H1 (cell line): ENCODE measurements around the gene ZNF362. TPM values are rescaled to one million over a fixed set of nuclear protein-coding genes. Genes with fewer than 3 reads are reported as not detected.

ENCODE experiments used
- CTCF ChIA-PET: fragments of 300-600 bp; sonication (Branson Sonifier 250); formaldehyde crosslinking; loops from one replicate; lab custom pipeline; 2021; ENCODE audit not compliant: partially characterized antibody; lab: Charles Lee
- POLR2A ChIA-PET: fragments of 300-600 bp; sonication (Branson Sonifier 250); formaldehyde crosslinking; loops from one replicate; lab custom pipeline; 2021; ENCODE audit warnings: inconsistent platforms; ENCODE audit not compliant: partially characterized antibody; lab: Charles Lee
- DNase-seq, 2 experiments: peaks; one replicate each; pipeline versions ENCODE4 v3.0.0 to v3.0.0-alpha.2; 2010 to 2022; ENCODE audit warnings: low spot score in 2 of 2, low read depth in 1 of 2, mixed read lengths in 1 of 2
- FAIRE-seq: peaks from 2 replicates; lab custom pipeline; 2011; peaks lifted over from hg19 to GRCh38; lab: Jason Lieb, UNC
- H2AFZ ChIP-seq: 2 replicates; pipeline ENCODE4 v1.8.1; 2012; ENCODE audit warnings: low read length, inconsistent platforms
- H2AK5ac ChIP-seq: 2 replicates; pipeline ENCODE4 v1.6.1; 2013; ENCODE audit warnings: low read depth, low read length
- H2BK120ac ChIP-seq: replicated peaks from 2 replicates; pipeline ENCODE3; 2013; ENCODE audit warnings: low read depth, low read length, inconsistent platforms
- H2BK12ac ChIP-seq: 2 replicates; pipeline ENCODE4 v1.6.1; 2013; ENCODE audit warnings: low read depth, low read length
- H2BK15ac ChIP-seq: 2 replicates; pipeline ENCODE4 v1.6.1; 2013; ENCODE audit warnings: low read length
- H2BK20ac ChIP-seq: 2 replicates; pipeline ENCODE4 v1.6.1; 2013; ENCODE audit warnings: low read length
- H2BK5ac ChIP-seq: 2 replicates; pipeline ENCODE4 v1.6.1; 2013; ENCODE audit warnings: low read depth, low read length
- H3K14ac ChIP-seq: 2 replicates; pipeline ENCODE4 v1.6.1; 2013; ENCODE audit warnings: inconsistent platforms; ENCODE audit not compliant: insufficient read length
- H3K18ac ChIP-seq: 2 replicates; pipeline ENCODE4 v1.6.1; 2013; ENCODE audit warnings: low read length; ENCODE audit errors: extremely low read depth
- H3K23ac ChIP-seq: 2 replicates; pipeline ENCODE4 v1.6.1; 2013; ENCODE audit warnings: inconsistent platforms; ENCODE audit not compliant: insufficient read length
- H3K23me2 ChIP-seq: 2 replicates; pipeline ENCODE4 v1.6.1; 2013; ENCODE audit warnings: low read depth, low read length
- H3K27ac ChIP-seq: 2 replicates; pipeline ENCODE4 v1.6.1; 2011; ENCODE audit warnings: low read depth, low read length, inconsistent platforms
- H3K27me3 ChIP-seq, 4 experiments: replicated peaks in 1 of 4; 1 replicate in 1 of 4; 2 replicates in 3 of 4; pipeline versions ENCODE4 v1.6.1 to v1.8.1; 2011 to 2013; ENCODE audit warnings: low read length in 3 of 4, mild to moderate bottlenecking in 3 of 4, inconsistent platforms in 2 of 4, mixed read lengths in 2 of 4, moderate library complexity in 1 of 4; ENCODE audit not compliant: control insufficient read depth in 3 of 4, insufficient read depth in 3 of 4; ENCODE audit errors: extremely low read depth in 1 of 4
- H3K36me3 ChIP-seq, 4 experiments: 2 replicates each; pipeline versions ENCODE4 v1.6.1 to v1.8.1; 2011 to 2013; ENCODE audit warnings: mild to moderate bottlenecking in 4 of 4, low read length in 3 of 4, moderate library complexity in 2 of 4, control low read depth in 1 of 4, inconsistent platforms in 1 of 4; ENCODE audit not compliant: insufficient read depth in 4 of 4, control insufficient read depth in 2 of 4
- H3K4ac ChIP-seq: replicated peaks from 2 replicates; pipeline ENCODE3; 2013; ENCODE audit warnings: low read length, low read depth, mixed read lengths, inconsistent platforms; ENCODE audit not compliant: insufficient read length
- H3K4me1 ChIP-seq, 4 experiments: replicated peaks in 1 of 4; 1 replicate in 1 of 4; 2 replicates in 3 of 4; pipeline versions ENCODE4 v1.6.1 to v1.8.1; 2011 to 2013; ENCODE audit warnings: low read length in 3 of 4, inconsistent platforms in 2 of 4, mixed read lengths in 1 of 4; ENCODE audit not compliant: insufficient read depth in 4 of 4, control insufficient read depth in 3 of 4
- H3K4me2 ChIP-seq, 2 experiments: 2 replicates each; pipeline versions ENCODE4 v1.6.1 to v1.8.1; 2011 to 2013; ENCODE audit warnings: low read depth in 2 of 2, low read length in 2 of 2, control low read depth in 1 of 2, inconsistent platforms in 1 of 2, mild to moderate bottlenecking in 1 of 2; ENCODE audit not compliant: insufficient read depth in 1 of 2
- H3K4me3 ChIP-seq, 4 experiments: fragments of 200-600, 300-600 bp in 1 of 4; sonication (generic), shearing (Covaris generic), sonication (Bioruptor Twin) in 1 of 4; 2 replicates each; pipeline versions ENCODE4 v1.5.1 to v1.8.1; 2011 to 2016; ENCODE audit warnings: low read length in 4 of 4, low read depth in 3 of 4, control low read depth in 2 of 4, inconsistent platforms in 2 of 4, mild to moderate bottlenecking in 2 of 4, mixed read lengths in 1 of 4, moderate library complexity in 1 of 4; ENCODE audit not compliant: insufficient read depth in 2 of 4; ENCODE audit errors: extremely low read depth in 1 of 4
- H3K56ac ChIP-seq: replicated peaks from 2 replicates; pipeline ENCODE3; 2013; ENCODE audit warnings: low read depth, mild to moderate bottlenecking, mixed read lengths, low read length, inconsistent platforms; ENCODE audit not compliant: insufficient read length
- H3K79me1 ChIP-seq: 2 replicates; pipeline ENCODE4 v1.6.1; 2013; ENCODE audit warnings: low read depth, low read length, control low read depth
- H3K79me2 ChIP-seq, 2 experiments: 2 replicates each; pipeline versions ENCODE4 v1.6.1 to v1.8.1; 2012 to 2013; ENCODE audit warnings: low read length in 2 of 2, mild to moderate bottlenecking in 2 of 2, inconsistent platforms in 1 of 2; ENCODE audit not compliant: insufficient read depth in 2 of 2, control insufficient read depth in 1 of 2
- H3K9ac ChIP-seq, 4 experiments: replicated peaks in 1 of 4; 1 replicate in 1 of 4; 2 replicates in 3 of 4; pipeline versions ENCODE4 v1.6.1 to v1.8.1; 2011 to 2013; ENCODE audit warnings: low read depth in 3 of 4, low read length in 3 of 4, control low read depth in 2 of 4, mild to moderate bottlenecking in 2 of 4, moderate library complexity in 2 of 4, inconsistent platforms in 1 of 4; ENCODE audit errors: extremely low read depth in 1 of 4
- H3K9me3 ChIP-seq, 2 experiments: 2 replicates each; pipeline versions ENCODE4 v1.6.1 to v1.8.1; 2012 to 2013; ENCODE audit warnings: mild to moderate bottlenecking in 2 of 2, moderate library complexity in 2 of 2, control low read depth in 1 of 2, inconsistent platforms in 1 of 2, low read depth in 1 of 2, low read length in 1 of 2, mixed read lengths in 1 of 2; ENCODE audit not compliant: insufficient read depth in 2 of 2
- H4K20me1 ChIP-seq, 2 experiments: replicated peaks in 1 of 2; 2 replicates each; pipeline versions ENCODE3 to v1.8.1; 2011 to 2013; ENCODE audit warnings: inconsistent platforms in 2 of 2, low read length in 2 of 2, mild to moderate bottlenecking in 1 of 2; ENCODE audit not compliant: insufficient read depth in 2 of 2, control insufficient read depth in 1 of 2
- H4K5ac ChIP-seq: 2 replicates; pipeline ENCODE4 v1.6.1; 2013; ENCODE audit warnings: low read length, low read depth, mixed read lengths, inconsistent platforms; ENCODE audit not compliant: insufficient read length
- H4K8ac ChIP-seq: 2 replicates; pipeline ENCODE4 v1.8.0; 2013; ENCODE audit warnings: mild to moderate bottlenecking, moderate library complexity, low read length, inconsistent platforms; ENCODE audit not compliant: insufficient read depth; ENCODE audit errors: extremely low read depth
- H4K91ac ChIP-seq: replicated peaks from 2 replicates; pipeline ENCODE3; 2013; ENCODE audit warnings: low read length, mixed read lengths, inconsistent platforms; ENCODE audit not compliant: insufficient read length
- CEBPB ChIP-seq: IDR thresholded peaks from 2 replicates; pipeline ENCODE4 v1.6.1; 2012; ENCODE audit warnings: low read depth, low read length
- WGBS, 2 experiments: shearing (Covaris generic) in 1 of 2; methylation state at CpG; one replicate each; pipeline versions ENCODE4 v1.1.6 to v1.1.7; 2013 to 2015; ENCODE audit warnings: low lambda C conversion rate in 2 of 2, mixed read lengths in 2 of 2, inconsistent platforms in 1 of 2, low coverage in 1 of 2, missing lambda C conversion rate in 1 of 2; ENCODE audit not compliant: insufficient replicate concordance in 2 of 2, insufficient coverage in 1 of 2, insufficient read length in 1 of 2; ENCODE audit errors: extremely low coverage in 1 of 2, missing lambda C conversion rate in 1 of 2; 5-methylcytosine and 5-hydroxymethylcytosine counted together
- polyA plus RNA-seq, 7 experiments: library from polyadenylated mRNA; depleted of rRNA in 3 of 7; stranded (reverse) in 5 of 7; unstranded in 2 of 7; fragments of >200 nt in 5 of 7; fragments of 200-250 nt in 2 of 7; gene quantifications; 1 replicate in 5 of 7; 2 replicates in 1 of 7; 4 replicates in 1 of 7; pipeline versions ENCODE4 v1.2.1 to v1.2.3, GENCODE V29; 2011 to 2013; ENCODE audit warnings: missing spikeins in 2 of 7, mixed read lengths in 2 of 7
- total RNA-seq: library from RNA; stranded (reverse); fragmentation: NEBNext Ultra II Directional; extraction: Animal tissue kit (Norgen Biotek cat#: 25700); gene quantifications from 2 replicates; pipeline ENCODE4 v1.2.1, GENCODE V29; 2021
- TF ChIP-seq, protein P1 (sequence below): IDR thresholded peaks from 2 replicates; pipeline ENCODE4 v1.6.1; 2012; ENCODE audit warnings: inconsistent platforms

Gene ZNF362
- total and polyA plus RNA-seq, 2 of the 8 experiments (the other 6 are each of a cell fraction or from before 2014, with no cell fraction given), result 24.2 to 27.8 TPM

DNA sequence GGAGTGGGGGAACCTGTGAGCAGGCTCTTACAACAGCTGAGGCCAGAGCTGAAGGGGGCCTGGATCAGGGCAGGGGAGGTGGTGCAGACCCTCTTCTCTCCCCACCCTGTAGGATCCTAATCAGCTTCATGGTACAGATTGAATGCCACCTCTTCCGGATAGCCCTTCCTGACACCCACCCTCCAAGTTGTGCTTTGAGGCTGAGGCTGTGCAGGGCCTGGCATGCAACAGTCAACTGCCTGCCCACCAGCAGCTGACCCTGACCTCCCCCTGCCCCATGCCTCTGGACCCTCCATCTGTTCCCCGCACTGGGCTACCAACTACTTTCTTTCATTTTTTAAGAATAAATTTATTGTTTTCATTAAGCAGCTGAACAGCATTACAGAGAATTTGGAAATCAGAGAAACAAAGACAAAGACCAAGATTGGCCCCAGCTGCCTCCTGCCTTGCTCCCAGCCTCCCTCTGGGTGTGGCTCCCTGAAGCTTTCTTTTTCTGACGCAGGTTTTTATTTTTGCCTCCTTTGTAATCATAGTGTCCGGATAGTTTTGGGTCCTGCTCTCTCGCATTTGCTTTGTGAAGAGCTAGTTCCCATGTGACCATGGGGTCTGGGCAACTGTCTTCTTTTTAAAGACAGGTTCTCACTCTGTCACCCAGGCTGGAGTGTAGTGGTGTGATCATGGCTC is 12.8 kb downstream of the ZNF362 start:
- Histone ChIP-seq H3K14ac (no peak overlapping the region), H3K4me2 (no peak overlapping the region), H3K79me1 (peaks cover 13% of the 10 kb centered on the region), H2BK12ac (no peak overlapping the region), H3K56ac (no peak overlapping the region), H2BK15ac (no peak overlapping the region), H2BK120ac (no peak overlapping the region), H3K79me2 (peaks cover 0 to 8% of the 10 kb centered on the region in 2 experiments; a peak in 1 of 4 replicates), H2AK5ac (no peak overlapping the region), H2BK20ac (no peak overlapping the region), H3K4ac (no peak overlapping the region), H3K9me3 (no peaks in the 10 kb centered on the region), H2AFZ (no peak overlapping the region), H3K27ac (no peak overlapping the region), H3K18ac (no peak overlapping the region), H2BK5ac (no peak overlapping the region; the same call in 1 of the 2 replicates), H3K23ac (no peak overlapping the region), H3K27me3 (no peaks in the 10 kb centered on the region), H4K5ac (no peak overlapping the region), H3K4me1 (peaks cover 0 to 8% (median under 1%) of the 10 kb centered on the region in 4 experiments; a peak in 3 of 7 replicates), H3K9ac (no peak overlapping the region), H4K8ac (no peak overlapping the region; the same call in 1 of the 2 replicates), H4K91ac (no peak overlapping the region), H3K36me3 (peaks cover 0 to 5% (median 0%) of the 10 kb centered on the region in 4 experiments; a peak in 1 of 8 replicates), H3K4me3 (no peak overlapping the region), H4K20me1 (peaks cover 6 to 22% of the 10 kb centered on the region in 2 experiments), H3K23me2 (no peaks in the 10 kb centered on the region)
- TF ChIP-seq, protein P1, sequence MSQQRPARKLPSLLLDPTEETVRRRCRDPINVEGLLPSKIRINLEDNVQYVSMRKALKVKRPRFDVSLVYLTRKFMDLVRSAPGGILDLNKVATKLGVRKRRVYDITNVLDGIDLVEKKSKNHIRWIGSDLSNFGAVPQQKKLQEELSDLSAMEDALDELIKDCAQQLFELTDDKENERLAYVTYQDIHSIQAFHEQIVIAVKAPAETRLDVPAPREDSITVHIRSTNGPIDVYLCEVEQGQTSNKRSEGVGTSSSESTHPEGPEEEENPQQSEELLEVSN, result no peak
- no peak for TF ChIP-seq CEBPB
- DNase-seq (no peak), FAIRE-seq (no peak)
- WGBS, 2 experiments, result 83% methylated on average over 5 of the region's 5 CpGs; no CpG with 5 or more reads in 1 of the 2 experiments
- ChIA-PET CTCF (interaction anchor here (0.9 to 5.8 kb wide), 7 partner anchors 9 to 187 kb away, joined by 3 to 49 read pairs (median 3); no protein-coding TSS in a partner anchor), POLR2A (interaction anchor here (0.7 to 1.9 kb wide), 5 partner anchors 9 to 305 kb away, joined by 3 to 12 read pairs (median 3); partner anchors contain the start of gene RNF19B)
